ENCODE measurements around the gene NIPA2.

DNA sequence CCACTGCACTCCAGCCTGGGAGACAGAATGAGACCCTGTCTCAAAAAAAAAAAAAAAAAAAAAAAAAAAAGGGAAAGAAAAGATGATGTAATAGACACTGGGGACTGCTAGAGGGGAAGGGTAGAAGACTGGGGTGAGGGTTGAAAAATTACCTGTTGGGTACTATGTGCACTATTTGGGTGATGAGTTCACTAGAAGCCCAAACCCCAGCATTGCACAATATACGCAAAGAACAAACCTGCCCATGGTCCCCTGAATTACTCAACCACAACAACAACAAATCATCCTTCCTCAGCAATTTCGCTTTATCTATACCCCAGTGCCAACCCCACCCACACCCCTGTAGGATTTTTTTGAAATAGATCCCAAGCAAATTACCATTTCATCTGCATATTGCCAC is 38.6 kb upstream of the NIPA2 start:
- TF ChIP-seq EP300 (IDR thresholded peaks at IDR 0.05; ENCODE audit: low read depth) (no peak), POLR2AphosphoS5 (IDR thresholded peaks at IDR 0.05) (no peak), CTCF (IDR thresholded peaks at IDR 0.05) (no peak)

Measured in transverse colon (tissue), 4 donors.